Measurements from ENCODE around the gene FOXB1.

GRCh38 chr15:60049948-60050347 is 45.8 kb downstream of the FOXB1 start:
- TF ChIP-seq CTCF (IDR thresholded peaks at IDR 0.05; ENCODE audit: insufficient read depth, low read length), result no peak
- TF ChIP-seq POLR2AphosphoS5 (IDR thresholded peaks at IDR 0.05; ENCODE audit: low read depth), result no peak
